C1 segment of cervical spinal cord (tissue), 14 donors: ENCODE measurements around the gene RAPH1.
"Not testable (repeated sequence)": the region's sequence is repeated elsewhere in the genome, so short reads cannot be mapped to it uniquely, and the experiment has no call there.

Source experiments
- DNase-seq, 14 donors: peaks; one replicate each; lab custom pipeline; 2025; lab: John Stamatoyannopoulos, UW

RAPH1 gene

GRCh38 chr2:203431391-203432185, 103.5 kb downstream of the RAPH1 start:
- DNase-seq = no peak

GRCh38 chr2:203429643-203430042, 105.5 kb downstream of the RAPH1 start:
- DNase-seq = not testable (repeated sequence)

GRCh38 chr2:203427061-203427460, 108.0 kb downstream of the RAPH1 start:
- no peak for DNase-seq

- no peak for DNase-seq
These were observed 116.8 kb downstream of the RAPH1 start for GRCh38 chr2:203418271-203418670.

- DNase-seq = no peak
These were observed 121.3 kb downstream of the RAPH1 start for GRCh38 chr2:203413796-203414195.

- DNase-seq = peak in 1 of 14 donors; percentile 1
These were observed 122.4 kb downstream of the RAPH1 start for GRCh38 chr2:203412546-203413331.

- DNase-seq = no peak
These were observed 127.6 kb downstream of the RAPH1 start for GRCh38 chr2:203407496-203407895.

- no peak for DNase-seq
These were observed 130.1 kb downstream of the RAPH1 start for GRCh38 chr2:203404996-203405395.

GRCh38 chr2:203400805-203401585, 134.1 kb downstream of the RAPH1 start:
- DNase-seq = no peak

- DNase-seq = no peak
These were observed 136.1 kb downstream of the RAPH1 start for GRCh38 chr2:203399031-203399430.

- no peak for DNase-seq
These were observed 138.4 kb downstream of the RAPH1 start for GRCh38 chr2:203396667-203397066.

GRCh38 chr2:203395858-203396257, 139.2 kb downstream of the RAPH1 start:
- DNase-seq = no peak

- no peak for DNase-seq
These were observed 140.4 kb downstream of the RAPH1 start for GRCh38 chr2:203394519-203395227.

GRCh38 chr2:203388153-203388552, 146.9 kb downstream of the RAPH1 start:
- not testable (repeated sequence) for DNase-seq

- no peak for DNase-seq
These were observed 152.1 kb downstream of the RAPH1 start for GRCh38 chr2:203383038-203383437.

- DNase-seq = no peak
These were observed 155.9 kb downstream of the RAPH1 start for GRCh38 chr2:203379156-203379555.

- DNase-seq = no peak
These were observed 158.9 kb downstream of the RAPH1 start for GRCh38 chr2:203376173-203376572.

GRCh38 chr2:203372706-203373105, 162.4 kb downstream of the RAPH1 start:
- not testable (repeated sequence) for DNase-seq

GRCh38 chr2:203366639-203367466, 168.2 kb downstream of the RAPH1 start:
- no peak for DNase-seq

- no peak for DNase-seq
These were observed 173.2 kb downstream of the RAPH1 start for GRCh38 chr2:203361922-203362321.
